NCI-H2196 (cell line): Measurements from ENCODE around the gene THADA.

Experiments used
- DNase-seq: peaks from one replicate; lab custom pipeline; 2025; ENCODE audit not compliant: unreplicated experiment; lab: John Stamatoyannopoulos, UW

THADA gene

GRCh38 chr2:43255296-43255910, 340.4 kb downstream of the THADA start:
- DNase-seq: peak; percentile 18

GRCh38 chr2:43254331-43254730, 341.5 kb downstream of the THADA start:
- no peak for DNase-seq

GRCh38 chr2:43251171-43251731, 344.6 kb downstream of the THADA start:
- DNase-seq: peak; percentile 47

GRCh38 chr2:43250015-43250414, 345.8 kb downstream of the THADA start:
- no peak for DNase-seq

GRCh38 chr2:43248621-43249020, 347.2 kb downstream of the THADA start:
- no peak for DNase-seq

- no peak for DNase-seq
Measured at GRCh38 chr2:43246641-43247040, 349.2 kb downstream of the THADA start.

GRCh38 chr2:43241558-43241957, 354.3 kb downstream of the THADA start:
- no peak for DNase-seq

GRCh38 chr2:43240766-43241150, 355.1 kb downstream of the THADA start:
- no peak for DNase-seq

- no peak for DNase-seq
Measured at GRCh38 chr2:43239981-43240765, 355.7 kb downstream of the THADA start.

GRCh38 chr2:43238813-43239212, 357.0 kb downstream of the THADA start:
- no peak for DNase-seq

- no peak for DNase-seq
Measured at GRCh38 chr2:43238176-43238575, 357.7 kb downstream of the THADA start.

GRCh38 chr2:43233218-43234212, 362.3 kb downstream of the THADA start:
- DNase-seq: no peak

GRCh38 chr2:43230951-43231827, 364.6 kb downstream of the THADA start:
- DNase-seq: no peak

GRCh38 chr2:43230351-43230885, 365.4 kb downstream of the THADA start:
- no peak for DNase-seq

GRCh38 chr2:43228756-43229659, 366.8 kb downstream of the THADA start:
- no peak for DNase-seq

GRCh38 chr2:43228321-43228751, 367.5 kb downstream of the THADA start:
- DNase-seq: no peak

GRCh38 chr2:43227830-43228281, 368.0 kb downstream of the THADA start:
- DNase-seq: no peak

GRCh38 chr2:43226955-43227829, 368.6 kb downstream of the THADA start:
- DNase-seq: peak; percentile 68
